Activated CD8-positive, alpha-beta T cell treated with anti-CD3 and anti-CD28 coated beads, Interleukin-2, amount 10 ng/mL, durations not matched to agents 7 days and 5 days (primary cell): ENCODE results near the gene ADTRP. TPM values are rescaled to one million over a fixed set of nuclear protein-coding genes. Genes with fewer than 3 reads are reported as not detected.

Experiments used
- ATAC-seq: fragments of 150-1000 bp; cut with Tn5 transposase; one replicate; pipeline ENCODE4 v1.10.0; 2021; ENCODE audit warnings: moderate library complexity
- CTCF ChIA-PET: fragments of 350-600 bp; sonication (Branson Sonifier 250); formaldehyde crosslinking; loops from one replicate; lab custom pipeline; 2021; ENCODE audit warnings: antibody characterized with exemption; lab: Charles Lee
- POLR2A ChIA-PET: fragments of 350-600 bp; sonication (Branson Sonifier 250); formaldehyde crosslinking; loops from one replicate; lab custom pipeline; 2021; ENCODE audit warnings: antibody characterized with exemption; lab: Charles Lee
- DNase-seq: peaks from one replicate; pipeline ENCODE4 v3.0.0-alpha.2; 2020
- H3K27ac Mint-ChIP-seq: one replicate; pipeline ENCODE4 v1.8.0; 2021; ENCODE audit warnings: mild to moderate bottlenecking, mixed read lengths
- H3K27me3 Mint-ChIP-seq: one replicate; pipeline ENCODE4 v1.8.0; 2021; ENCODE audit warnings: low read depth, mixed read lengths
- H3K36me3 Mint-ChIP-seq: one replicate; pipeline ENCODE4 v1.8.0; 2021; ENCODE audit warnings: low read depth, mixed read lengths
- H3K4me1 Mint-ChIP-seq: one replicate; pipeline ENCODE4 v1.8.0; 2021; ENCODE audit warnings: low read depth, mixed read lengths
- H3K4me3 Mint-ChIP-seq: one replicate; pipeline ENCODE4 v1.8.0; 2021; ENCODE audit warnings: mild to moderate bottlenecking, mixed read lengths
- H3K9me3 Mint-ChIP-seq: one replicate; pipeline ENCODE4 v1.8.0; 2022; ENCODE audit warnings: mixed read lengths; ENCODE audit not compliant: insufficient read depth
- total RNA-seq, 2 experiments: library from RNA; stranded (reverse); gene quantifications; one replicate each; pipeline ENCODE4 v1.2.3, GENCODE V29; 2021

The ADTRP gene
- total RNA-seq, 2 experiments from 2014 or later = 0.63 to 0.68 TPM

GRCh38 chr6:11744753-11745152 lies 33.9 kb downstream of the ADTRP start:
- ChIA-PET POLR2A (no interaction called here), CTCF (interaction anchor here (2.1 kb wide), 1 partner anchor 12 kb away, joined by 4 read pairs; no protein-coding TSS in a partner anchor)
- H3K27me3 Mint-ChIP-seq = no peaks in the 10 kb centered on the region
- no peaks in the 10 kb centered on the region for H3K9me3 Mint-ChIP-seq
- peaks cover 10% of the 10 kb centered on the region for H3K4me1 Mint-ChIP-seq
- ATAC-seq (no peak), DNase-seq (no peak)
- H3K4me3 Mint-ChIP-seq = no peak overlapping the region
- H3K36me3 Mint-ChIP-seq = no peaks in the 10 kb centered on the region
- no peak overlapping the region for H3K27ac Mint-ChIP-seq

DNA sequence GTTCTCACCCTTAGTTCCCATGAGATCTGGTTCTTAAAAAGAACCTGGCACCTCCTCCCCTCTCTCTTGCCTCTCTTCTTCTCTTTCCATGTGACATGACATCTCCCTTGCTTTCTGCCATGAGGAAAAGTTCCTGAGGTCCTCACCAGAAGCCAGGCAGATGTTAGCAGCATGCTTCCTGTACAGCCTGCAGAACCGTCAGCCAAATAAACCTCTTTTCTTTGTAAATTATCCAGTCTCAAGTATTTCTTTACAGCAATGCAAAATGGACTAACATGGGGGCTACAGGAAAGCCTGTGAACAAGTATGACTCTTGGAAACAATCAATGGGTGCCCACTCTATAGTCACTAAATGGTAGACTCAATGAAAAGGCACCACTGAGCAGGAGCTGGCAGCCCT lies 34.5 kb downstream of the ADTRP start:
- POLR2A ChIA-PET = no interaction called here
- CTCF ChIA-PET = interaction anchor here (2.1 kb wide), 1 partner anchor 11 kb away, joined by 4 read pairs; no protein-coding TSS in a partner anchor
- H3K9me3 Mint-ChIP-seq = no peaks in the 10 kb centered on the region
- no peaks in the 10 kb centered on the region for H3K36me3 Mint-ChIP-seq
- no peak for ATAC-seq
- peaks cover 10% of the 10 kb centered on the region for H3K4me1 Mint-ChIP-seq
- no peak overlapping the region for H3K4me3 Mint-ChIP-seq
- no peak overlapping the region for H3K27ac Mint-ChIP-seq
- H3K27me3 Mint-ChIP-seq = no peaks in the 10 kb centered on the region
- no peak for DNase-seq

DNA sequence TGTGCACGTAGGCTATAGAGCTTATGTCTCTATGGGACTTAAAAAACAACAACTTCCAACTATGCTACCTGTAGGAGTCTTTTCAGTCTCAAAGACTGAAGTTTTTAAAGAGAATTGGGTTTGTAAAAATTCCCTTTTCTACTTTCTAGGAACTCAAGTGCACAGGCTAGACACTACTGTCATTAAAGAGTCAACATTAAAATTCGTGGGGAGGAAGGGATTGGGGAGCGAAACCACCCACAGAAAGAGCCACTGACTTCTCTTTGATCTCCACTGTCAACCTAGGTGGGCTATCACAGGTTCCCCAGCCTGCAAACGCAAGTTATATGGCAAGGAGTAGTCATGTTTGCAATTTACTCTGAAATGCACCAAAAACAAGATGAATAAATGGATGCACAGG lies 37.7 kb downstream of the ADTRP start:
- POLR2A ChIA-PET = interaction anchor here (1.2 kb wide), 1 partner anchor 8 kb away, joined by 3 read pairs; no protein-coding TSS in a partner anchor

GRCh38 chr6:11738661-11739375 lies 39.8 kb downstream of the ADTRP start:
- H3K27ac Mint-ChIP-seq = no peak overlapping the region
- peaks cover 10% of the 10 kb centered on the region for H3K4me1 Mint-ChIP-seq
- ChIA-PET POLR2A (interaction anchor here (0.5 kb wide), 1 partner anchor 909 kb away, joined by 3 read pairs; no protein-coding TSS in a partner anchor), CTCF (no interaction called here)
- DNase-seq (no peak), ATAC-seq (no peak)
- H3K27me3 Mint-ChIP-seq = peaks cover 2% of the 10 kb centered on the region
- no peak overlapping the region for H3K4me3 Mint-ChIP-seq
- no peaks in the 10 kb centered on the region for H3K9me3 Mint-ChIP-seq
- H3K36me3 Mint-ChIP-seq = no peaks in the 10 kb centered on the region

More for the DNA sequence above, 37.7 kb downstream of the ADTRP start:
- H3K36me3 Mint-ChIP-seq = no peaks in the 10 kb centered on the region
- ATAC-seq = no peak
- H3K27ac Mint-ChIP-seq = no peak overlapping the region
- CTCF ChIA-PET = no interaction called here
- H3K4me1 Mint-ChIP-seq = peaks cover 10% of the 10 kb centered on the region
- DNase-seq = no peak
- peaks cover 2% of the 10 kb centered on the region for H3K27me3 Mint-ChIP-seq
- H3K9me3 Mint-ChIP-seq = no peaks in the 10 kb centered on the region
- no peak overlapping the region for H3K4me3 Mint-ChIP-seq

- H3K27me3 Mint-ChIP-seq = peaks cover 2% of the 10 kb centered on the region
- ChIA-PET CTCF (no interaction called here), POLR2A (no interaction called here)
- H3K27ac Mint-ChIP-seq = no peak overlapping the region
- H3K36me3 Mint-ChIP-seq = no peaks in the 10 kb centered on the region
- H3K4me1 Mint-ChIP-seq = peaks cover 10% of the 10 kb centered on the region
- no peaks in the 10 kb centered on the region for H3K9me3 Mint-ChIP-seq
- no peak overlapping the region for H3K4me3 Mint-ChIP-seq
- no peak for ATAC-seq
- DNase-seq = no peak
Observed at GRCh38 chr6:11738234-11738633, 40.4 kb downstream of the ADTRP start.

DNA sequence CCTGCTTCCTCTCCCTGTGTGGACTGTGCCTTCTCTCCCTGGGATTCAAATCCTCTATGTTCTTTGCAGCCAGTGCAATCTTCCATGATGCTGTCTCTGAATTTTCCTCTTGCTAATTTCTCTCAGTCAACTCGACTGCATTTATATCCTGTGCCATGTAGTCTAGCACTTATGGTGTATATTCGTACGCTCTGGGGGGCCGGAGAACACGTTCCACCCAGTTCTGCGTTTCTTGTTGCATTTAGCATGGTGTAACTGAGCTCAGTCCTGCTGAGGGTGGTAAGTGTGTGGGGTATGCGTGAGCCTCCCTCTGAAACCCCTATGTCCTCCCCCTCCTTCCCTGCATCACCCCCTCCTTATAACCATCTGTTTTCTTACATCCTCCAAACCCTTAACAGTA lies 42.0 kb downstream of the ADTRP start:
- H3K4me1 Mint-ChIP-seq = peaks cover 24% of the 10 kb centered on the region
- no peaks in the 10 kb centered on the region for H3K36me3 Mint-ChIP-seq
- no peaks in the 10 kb centered on the region for H3K9me3 Mint-ChIP-seq
- ChIA-PET CTCF (no interaction called here), POLR2A (no interaction called here)
- DNase-seq = no peak
- H3K27ac Mint-ChIP-seq = no peak overlapping the region
- no peak for ATAC-seq
- no peak overlapping the region for H3K4me3 Mint-ChIP-seq
- peaks cover 2% of the 10 kb centered on the region for H3K27me3 Mint-ChIP-seq

DNA sequence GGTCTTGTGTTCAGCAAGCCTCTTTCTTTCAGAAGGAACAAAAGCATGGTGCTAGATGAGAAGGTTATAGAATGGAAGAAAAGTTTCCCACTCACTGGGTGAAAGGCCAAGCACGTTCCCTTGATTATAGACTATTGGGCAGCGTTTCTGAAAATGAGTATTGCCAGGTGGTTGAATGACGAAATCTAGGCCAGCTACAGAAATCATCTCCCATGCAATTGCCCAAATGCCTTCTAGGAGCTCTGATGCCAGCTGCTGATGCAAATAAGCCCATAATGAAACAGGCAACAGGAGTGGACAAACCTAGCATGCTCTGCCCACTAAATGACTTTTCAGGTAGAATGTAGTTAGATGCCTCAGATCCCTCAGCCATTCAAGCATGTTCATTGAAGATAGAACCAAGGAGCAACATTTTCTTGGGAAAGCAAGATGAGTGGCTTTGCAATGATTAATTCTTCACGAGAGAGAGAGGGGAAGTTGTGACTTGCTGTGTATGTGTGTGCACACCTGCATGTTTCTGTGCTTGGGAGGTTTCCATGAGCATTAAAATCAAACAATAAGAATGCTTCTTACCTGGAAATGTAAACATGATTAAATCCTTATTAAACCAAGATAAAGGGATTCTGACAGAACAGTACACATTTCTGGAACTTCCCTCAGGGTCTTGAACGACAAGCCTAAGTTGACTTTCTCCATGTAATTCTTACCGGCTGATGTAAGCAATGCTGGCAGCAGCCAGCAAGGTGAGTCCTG lies 43.6 kb downstream of the ADTRP start:
- ChIA-PET POLR2A (no interaction called here), CTCF (no interaction called here)

DNA sequence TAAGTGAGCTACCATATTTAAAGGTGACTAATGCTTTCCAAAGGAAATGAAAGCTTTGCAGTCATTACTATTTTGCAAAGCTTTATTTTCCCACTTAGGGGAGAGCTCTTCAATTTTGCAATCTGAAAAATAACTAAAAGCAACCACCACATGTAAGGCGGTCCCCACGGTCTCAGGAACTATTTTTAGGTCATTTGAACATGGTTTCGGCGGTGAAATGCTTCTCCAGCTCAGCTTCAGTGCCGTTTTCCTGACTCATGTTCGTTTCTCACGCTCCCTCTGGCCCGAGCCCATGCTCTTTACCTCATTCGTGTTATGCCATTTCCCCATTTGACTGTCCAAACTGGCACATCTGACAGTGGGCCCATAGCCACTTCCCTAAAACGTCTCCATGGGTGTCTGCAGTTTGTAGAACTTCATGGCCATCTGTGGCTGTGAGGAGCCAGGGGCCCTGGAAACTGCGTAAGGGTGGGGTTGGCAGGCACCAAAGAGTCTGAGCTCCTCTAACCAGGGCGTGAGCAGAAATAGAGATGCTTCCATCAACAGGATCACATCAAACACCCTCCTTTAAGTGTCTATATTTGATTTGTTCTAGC lies 46.5 kb downstream of the ADTRP start:
- DNase-seq (peak; percentile 53), ATAC-seq (peak; percentile 25)
- H3K27me3 Mint-ChIP-seq = peaks cover 2% of the 10 kb centered on the region
- peak overlapping the region; percentile 27 for H3K4me3 Mint-ChIP-seq
- peaks cover 53% of the 10 kb centered on the region for H3K4me1 Mint-ChIP-seq
- no peaks in the 10 kb centered on the region for H3K9me3 Mint-ChIP-seq
- POLR2A ChIA-PET = interaction anchor here (1.2 to 1.4 kb wide), 4 partner anchors 14 to 22 kb away, joined by 3 to 5 read pairs (median 3); no protein-coding TSS in a partner anchor
- H3K27ac Mint-ChIP-seq = peak overlapping the region; percentile 13
- no peaks in the 10 kb centered on the region for H3K36me3 Mint-ChIP-seq
- CTCF ChIA-PET = interaction anchor here (0.8 to 1.9 kb wide), 9 partner anchors 9 to 557 kb away, joined by 3 to 8 read pairs (median 4); no protein-coding TSS in a partner anchor

More for the DNA sequence above, 43.6 kb downstream of the ADTRP start:
- H3K27me3 Mint-ChIP-seq = peaks cover 2% of the 10 kb centered on the region
- no peaks in the 10 kb centered on the region for H3K36me3 Mint-ChIP-seq
- H3K4me1 Mint-ChIP-seq = peaks cover 27% of the 10 kb centered on the region
- no peak for ATAC-seq
- H3K9me3 Mint-ChIP-seq = no peaks in the 10 kb centered on the region
- no peak overlapping the region for H3K27ac Mint-ChIP-seq
- DNase-seq = no peak
- H3K4me3 Mint-ChIP-seq = no peak overlapping the region

DNA sequence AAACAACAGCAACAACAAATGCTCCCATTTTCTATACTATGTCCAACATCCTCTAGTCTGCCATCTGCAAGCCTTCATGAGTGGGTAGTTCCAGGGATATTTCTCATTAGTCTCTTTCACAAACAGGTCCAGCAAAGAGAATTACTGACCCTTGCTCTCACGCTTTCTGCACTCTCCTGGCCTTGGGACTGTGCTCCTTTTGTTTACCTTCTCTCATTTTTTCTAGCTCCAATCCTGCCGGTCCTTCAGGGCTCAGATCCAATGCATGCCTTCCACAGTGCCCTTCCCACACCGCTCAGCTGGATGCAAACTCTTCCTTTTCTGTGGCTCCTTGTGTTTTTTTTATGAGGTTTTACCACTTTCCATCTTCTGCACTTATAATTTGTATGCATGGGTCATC lies 47.2 kb downstream of the ADTRP start:
- Mint-ChIP-seq H3K27ac (no peak overlapping the region), H3K36me3 (no peaks in the 10 kb centered on the region), H3K4me1 (peaks cover 55% of the 10 kb centered on the region), H3K4me3 (no peak overlapping the region), H3K27me3 (peaks cover 2% of the 10 kb centered on the region), H3K9me3 (peaks cover 1% of the 10 kb centered on the region)
- POLR2A ChIA-PET = interaction anchor here (1.2 to 1.4 kb wide), 3 partner anchors 18 to 21 kb away, joined by 3 to 5 read pairs (median 3); no protein-coding TSS in a partner anchor
- no peak for ATAC-seq
- DNase-seq = no peak
- CTCF ChIA-PET = interaction anchor here (0.8 to 1.4 kb wide), 6 partner anchors 8 to 558 kb away, joined by 3 to 8 read pairs (median 3); no protein-coding TSS in a partner anchor

- Mint-ChIP-seq H3K36me3 (no peaks in the 10 kb centered on the region), H3K27ac (no peak overlapping the region), H3K9me3 (peaks cover 3% of the 10 kb centered on the region), H3K4me1 (peaks cover 57% of the 10 kb centered on the region), H3K4me3 (no peak overlapping the region), H3K27me3 (no peaks in the 10 kb centered on the region)
- ATAC-seq = no peak
- no peak for DNase-seq
- ChIA-PET POLR2A (interaction anchor here (1.4 kb wide), 1 partner anchor 17 kb away, joined by 3 read pairs; no protein-coding TSS in a partner anchor), CTCF (interaction anchor here (0.9 kb wide), 1 partner anchor 53 kb away, joined by 3 read pairs; no protein-coding TSS in a partner anchor)
Observed at GRCh38 chr6:11730641-11731040, 48.0 kb downstream of the ADTRP start.

- Mint-ChIP-seq H3K4me3 (peak overlapping the region; percentile 59), H3K36me3 (no peaks in the 10 kb centered on the region), H3K27ac (peak overlapping the region; percentile 81), H3K9me3 (peaks cover 3% of the 10 kb centered on the region), H3K27me3 (no peaks in the 10 kb centered on the region), H3K4me1 (peaks cover 62% of the 10 kb centered on the region)
- ATAC-seq = peak; percentile 56
- POLR2A ChIA-PET = interaction anchor here (0.6 to 0.7 kb wide), 2 partner anchors 12 to 281 kb away, joined by 3 read pairs; no protein-coding TSS in a partner anchor
- CTCF ChIA-PET = interaction anchor here (1.6 kb wide), 1 partner anchor 14 kb away, joined by 11 read pairs; no protein-coding TSS in a partner anchor
- peak; percentile 44 for DNase-seq
Observed at GRCh38 chr6:11729076-11729475, 49.5 kb downstream of the ADTRP start.
